Sigmoid colon (tissue), 4 donors: ENCODE data around the gene PRXL2B.

Experiments used
- EP300 ChIP-seq, 4 donors: sonication (generic); formaldehyde crosslinking; IDR thresholded peaks; one replicate each; pipeline ENCODE4 v1.6.1; 2017; ENCODE audit warnings: antibody characterized with exemption in 4 of 4
- POLR2A ChIP-seq, 2 donors: fragments of 450-650 bp; IDR thresholded peaks; one replicate each; pipeline ENCODE4 v1.6.1; 2016; ENCODE audit warnings: antibody characterized with exemption in 2 of 2, mild to moderate bottlenecking in 2 of 2, moderate library complexity in 2 of 2
- POLR2AphosphoS5 ChIP-seq, 4 donors: sonication (generic); formaldehyde crosslinking; IDR thresholded peaks; one replicate each; pipeline ENCODE4 v1.6.1; 2017; ENCODE audit warnings: antibody characterized with exemption in 4 of 4
- TF ChIP-seq, protein P1 (sequence below), 4 experiments: fragments of 450-650 bp in 3 of 4; fragments of 200-600 bp in 1 of 4; IDR thresholded peaks; one replicate each; pipeline ENCODE4 v1.5.1; 2016 to 2019; ENCODE audit warnings: antibody characterized with exemption in 4 of 4, mild to moderate bottlenecking in 3 of 4, moderate library complexity in 2 of 4

GRCh38 chr1:2586154-2587070 is at the start of gene PRXL2B:
- TF ChIP-seq, protein P1, sequence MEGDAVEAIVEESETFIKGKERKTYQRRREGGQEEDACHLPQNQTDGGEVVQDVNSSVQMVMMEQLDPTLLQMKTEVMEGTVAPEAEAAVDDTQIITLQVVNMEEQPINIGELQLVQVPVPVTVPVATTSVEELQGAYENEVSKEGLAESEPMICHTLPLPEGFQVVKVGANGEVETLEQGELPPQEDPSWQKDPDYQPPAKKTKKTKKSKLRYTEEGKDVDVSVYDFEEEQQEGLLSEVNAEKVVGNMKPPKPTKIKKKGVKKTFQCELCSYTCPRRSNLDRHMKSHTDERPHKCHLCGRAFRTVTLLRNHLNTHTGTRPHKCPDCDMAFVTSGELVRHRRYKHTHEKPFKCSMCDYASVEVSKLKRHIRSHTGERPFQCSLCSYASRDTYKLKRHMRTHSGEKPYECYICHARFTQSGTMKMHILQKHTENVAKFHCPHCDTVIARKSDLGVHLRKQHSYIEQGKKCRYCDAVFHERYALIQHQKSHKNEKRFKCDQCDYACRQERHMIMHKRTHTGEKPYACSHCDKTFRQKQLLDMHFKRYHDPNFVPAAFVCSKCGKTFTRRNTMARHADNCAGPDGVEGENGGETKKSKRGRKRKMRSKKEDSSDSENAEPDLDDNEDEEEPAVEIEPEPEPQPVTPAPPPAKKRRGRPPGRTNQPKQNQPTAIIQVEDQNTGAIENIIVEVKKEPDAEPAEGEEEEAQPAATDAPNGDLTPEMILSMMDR (IDR thresholded peaks at IDR 0.05) = no peak
- TF ChIP-seq POLR2A (IDR thresholded peaks at IDR 0.05) (peak in 1 of 2 donors; percentile 50), EP300 (IDR thresholded peaks at IDR 0.05) (no peak), POLR2AphosphoS5 (IDR thresholded peaks at IDR 0.05) (peak; percentile 86 to 95 (median 92))
